A549 (cell line): Measurements from ENCODE around the gene SRGAP3. TPM values are rescaled to one million over a fixed set of nuclear protein-coding genes. Genes with fewer than 3 reads are reported as not detected.

Experiments
- ATAC-seq, 2 experiments: fragments of 200-7000 bp in 1 of 2; fragments of >200 bp in 1 of 2; cut with Nextera tagmentation in 1 of 2; cut with Tn5 transposase in 1 of 2; 3 replicates each; pipeline versions ENCODE4 v1.8.0 to v1.9.1; 2018 to 2020; ENCODE audit warnings: mild to moderate bottlenecking in 1 of 2, moderate library complexity in 1 of 2
- CTCF ChIA-PET: fragments of 300-600 bp; sonication (Branson Sonifier 250); formaldehyde crosslinking; extraction: SDS; loops from one replicate; lab custom pipeline; 2021; ENCODE audit warnings: antibody characterized with exemption, inconsistent platforms; lab: Yijun Ruan, JAX
- POLR2A ChIA-PET: fragments of 350-600 bp; formaldehyde crosslinking; extraction: SDS; loops from one replicate; lab custom pipeline; 2021; ENCODE audit warnings: antibody characterized with exemption, inconsistent platforms; lab: Yijun Ruan, JAX
- DNase-seq, 2 experiments: peaks; one replicate each; pipeline versions ENCODE4 v3.0.0 to v3.0.0-alpha.2; 2011 to 2016; ENCODE audit warnings: low read depth in 1 of 2, low spot score in 1 of 2
- FAIRE-seq: peaks from 2 replicates; lab custom pipeline; 2011; peaks lifted over from hg19 to GRCh38; lab: Jason Lieb, UNC
- H3K27ac ChIP-seq, 2 experiments: fragments of >200 bp; sonication (Bioruptor Twin); formaldehyde crosslinking; 3 replicates each; pipeline ENCODE4 v1.5.1; 2016 to 2017
- H3K4me1 ChIP-seq: fragments of >200 bp; sonication (Bioruptor Twin); formaldehyde crosslinking; 3 replicates; pipeline ENCODE4 v1.6.1; 2016
- H3K4me2 ChIP-seq: fragments of >200 bp; sonication (Bioruptor Twin); formaldehyde crosslinking; 3 replicates; pipeline ENCODE4 v1.6.1; 2016
- H3K4me3 ChIP-seq: fragments of >200 bp; sonication (Bioruptor Twin); formaldehyde crosslinking; 3 replicates; pipeline ENCODE4 v1.5.1; 2016
- H3K9me3 ChIP-seq: fragments of >200 bp; sonication (Bioruptor Twin); formaldehyde crosslinking; 3 replicates; pipeline ENCODE4 v1.6.1; 2016
- BHLHE40 ChIP-seq: IDR thresholded peaks from 2 replicates; pipeline ENCODE4 v1.6.1; 2012; ENCODE audit warnings: low read depth, low read length, inconsistent platforms
- CBX8 ChIP-seq: fragments of 200-600 bp; sonication (generic); IDR thresholded peaks from 2 replicates; pipeline ENCODE4 v1.6.1; 2016
- CEBPB ChIP-seq, 2 experiments: fragments of >200 bp in 1 of 2; sonication (Bioruptor Twin) in 1 of 2; formaldehyde crosslinking in 1 of 2; IDR thresholded peaks; 2 replicates each; pipeline ENCODE4 v1.6.1; 2012 to 2016
- EP300 ChIP-seq, 2 experiments: fragments of >200 bp; sonication (Bioruptor Twin); formaldehyde crosslinking; IDR thresholded peaks; 2 replicates in 1 of 2; 3 replicates in 1 of 2; pipeline ENCODE4 v1.6.1; 2016 to 2017
- FOSL2 ChIP-seq, 2 experiments: fragments of 450-650 bp in 1 of 2; fragments of >200 bp in 1 of 2; sonication (Bioruptor Twin) in 1 of 2; formaldehyde crosslinking; IDR thresholded peaks; 2 replicates each; pipeline versions ENCODE4 v1.5.0 to v1.6.1; 2016 to 2020; ENCODE audit warnings: mild to moderate bottlenecking in 1 of 2, moderate library complexity in 1 of 2
- FOXS1 ChIP-seq: fragments of 250-450 bp; sonication (Bioruptor Pico); IDR thresholded peaks from 2 replicates; pipeline ENCODE4 v1.5.0; 2020; ENCODE audit warnings: mild to moderate bottlenecking, moderate library complexity
- GATA3 ChIP-seq: IDR thresholded peaks from 2 replicates; pipeline ENCODE4 v1.6.1; 2012; ENCODE audit warnings: borderline replicate concordance
- HOXB5 ChIP-seq: fragments of 250-450 bp; sonication (Bioruptor Pico); IDR thresholded peaks from 2 replicates; pipeline ENCODE4 v1.5.0; 2020; ENCODE audit warnings: mild to moderate bottlenecking, moderate library complexity
- JUN ChIP-seq, 2 experiments: fragments of >200 bp; sonication (Bioruptor Twin); formaldehyde crosslinking; IDR thresholded peaks; 2 replicates in 1 of 2; 3 replicates in 1 of 2; pipeline ENCODE4 v1.6.1; 2016 to 2017
- MAFK ChIP-seq: fragments of 450-650 bp; IDR thresholded peaks from 2 replicates; pipeline ENCODE4 v1.6.1; 2014; ENCODE audit not compliant: partially characterized antibody
- NFE2L2 ChIP-seq: fragments of 150-350 bp; conservative IDR thresholded peaks from 2 replicates; pipeline ENCODE4 v1.6.1; 2014; ENCODE audit warnings: low read length
- RARB ChIP-seq: fragments of 250-450 bp; sonication (Bioruptor Pico); IDR thresholded peaks from 2 replicates; pipeline ENCODE4 v1.8.0; 2021; ENCODE audit warnings: mild to moderate bottlenecking, moderate library complexity
- SREBF2 ChIP-seq: fragments of 450-650 bp; IDR thresholded peaks from 2 replicates; pipeline ENCODE4 v1.6.1; 2014; ENCODE audit warnings: mild to moderate bottlenecking, moderate library complexity
- TFCP2L1 ChIP-seq: fragments of 250-450 bp; sonication (Bioruptor Pico); IDR thresholded peaks from 2 replicates; pipeline ENCODE4 v1.5.0; 2021; ENCODE audit warnings: mild to moderate bottlenecking
- USF2 ChIP-seq: fragments of 450-650 bp; IDR thresholded peaks from 2 replicates; pipeline ENCODE4 v1.6.1; 2014; ENCODE audit warnings: antibody characterized with exemption
- ZNF302 ChIP-seq: fragments of 250-450 bp; sonication (Bioruptor Pico); IDR thresholded peaks from 2 replicates; pipeline ENCODE4 v1.9.0; 2021; ENCODE audit warnings: inconsistent platforms, mild to moderate bottlenecking, moderate library complexity
- WGBS: methylation state at CpG from one replicate; pipeline ENCODE4 v1.1.6; 2017; ENCODE audit errors: missing lambda C conversion rate; 5-methylcytosine and 5-hydroxymethylcytosine counted together
- polyA plus RNA-seq, 4 experiments: library from polyadenylated mRNA; depleted of rRNA in 3 of 4; stranded (reverse); fragments of >200 nt; fragmentation: RNase III in 1 of 4; extraction: RNeasy Plus Mini Kit Qiagen cat#74134 plus additional on column Dnase treatment in 1 of 4; gene quantifications; 2 replicates in 3 of 4; 3 replicates in 1 of 4; pipeline ENCODE4 v1.2.3, GENCODE V29; 2011 to 2017
- TF ChIP-seq, protein P1 (sequence below): fragments of >200 bp; sonication (Bioruptor Twin); formaldehyde crosslinking; IDR thresholded peaks from 3 replicates; pipeline ENCODE4 v1.5.1; 2016
- TF ChIP-seq, protein P2 (sequence below): fragments of 200-600 bp; sonication (generic); IDR thresholded peaks from 2 replicates; pipeline ENCODE4 v1.6.1; 2016; ENCODE audit warnings: antibody characterized with exemption, mild to moderate bottlenecking, moderate library complexity

SRGAP3 gene
- polyA plus RNA-seq, 2 of the 4 experiments (the other 2 are of a cell fraction): 1.6 to 2.5 TPM

GRCh38 chr3:9161811-9162210 lies 87.6 kb downstream of the SRGAP3 start:
- TF ChIP-seq MAFK (no peak), FOXS1 (no peak), TFCP2L1 (CRISPR knock-in tag) (no peak), JUN (IDR thresholded peaks at IDR 0.05) (no peak), BHLHE40 (no peak), ZNF302 (CRISPR knock-in tag) (no peak), RARB (CRISPR knock-in tag) (no peak), HOXB5 (no peak), GATA3 (no peak), SREBF2 (no peak)
- TF ChIP-seq, protein P1, sequence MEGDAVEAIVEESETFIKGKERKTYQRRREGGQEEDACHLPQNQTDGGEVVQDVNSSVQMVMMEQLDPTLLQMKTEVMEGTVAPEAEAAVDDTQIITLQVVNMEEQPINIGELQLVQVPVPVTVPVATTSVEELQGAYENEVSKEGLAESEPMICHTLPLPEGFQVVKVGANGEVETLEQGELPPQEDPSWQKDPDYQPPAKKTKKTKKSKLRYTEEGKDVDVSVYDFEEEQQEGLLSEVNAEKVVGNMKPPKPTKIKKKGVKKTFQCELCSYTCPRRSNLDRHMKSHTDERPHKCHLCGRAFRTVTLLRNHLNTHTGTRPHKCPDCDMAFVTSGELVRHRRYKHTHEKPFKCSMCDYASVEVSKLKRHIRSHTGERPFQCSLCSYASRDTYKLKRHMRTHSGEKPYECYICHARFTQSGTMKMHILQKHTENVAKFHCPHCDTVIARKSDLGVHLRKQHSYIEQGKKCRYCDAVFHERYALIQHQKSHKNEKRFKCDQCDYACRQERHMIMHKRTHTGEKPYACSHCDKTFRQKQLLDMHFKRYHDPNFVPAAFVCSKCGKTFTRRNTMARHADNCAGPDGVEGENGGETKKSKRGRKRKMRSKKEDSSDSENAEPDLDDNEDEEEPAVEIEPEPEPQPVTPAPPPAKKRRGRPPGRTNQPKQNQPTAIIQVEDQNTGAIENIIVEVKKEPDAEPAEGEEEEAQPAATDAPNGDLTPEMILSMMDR: no peak
- Histone ChIP-seq H3K4me1 (no peaks in the 10 kb centered on the region), H3K27ac (no peak overlapping the region), H3K4me3 (no peak overlapping the region), H3K4me2 (no peak overlapping the region), H3K9me3 (no peaks in the 10 kb centered on the region)
- ChIA-PET POLR2A (no interaction called here), CTCF (no interaction called here)
- WGBS: 95% methylated on average over 1 of the region's 1 CpG
- FAIRE-seq (no peak), DNase-seq (no peak), ATAC-seq (no peak)

- Histone ChIP-seq H3K4me2 (no peak overlapping the region), H3K4me1 (no peaks in the 10 kb centered on the region), H3K4me3 (no peak overlapping the region), H3K27ac (no peak overlapping the region), H3K9me3 (no peaks in the 10 kb centered on the region)
- DNase-seq (no peak), FAIRE-seq (no peak), ATAC-seq (no peak)
- ChIA-PET CTCF (no interaction called here), POLR2A (no interaction called here)
- 64% methylated on average over 4 of the region's 4 CpGs for WGBS
- no peak for TF ChIP-seq BHLHE40
- TF ChIP-seq, protein P2, sequence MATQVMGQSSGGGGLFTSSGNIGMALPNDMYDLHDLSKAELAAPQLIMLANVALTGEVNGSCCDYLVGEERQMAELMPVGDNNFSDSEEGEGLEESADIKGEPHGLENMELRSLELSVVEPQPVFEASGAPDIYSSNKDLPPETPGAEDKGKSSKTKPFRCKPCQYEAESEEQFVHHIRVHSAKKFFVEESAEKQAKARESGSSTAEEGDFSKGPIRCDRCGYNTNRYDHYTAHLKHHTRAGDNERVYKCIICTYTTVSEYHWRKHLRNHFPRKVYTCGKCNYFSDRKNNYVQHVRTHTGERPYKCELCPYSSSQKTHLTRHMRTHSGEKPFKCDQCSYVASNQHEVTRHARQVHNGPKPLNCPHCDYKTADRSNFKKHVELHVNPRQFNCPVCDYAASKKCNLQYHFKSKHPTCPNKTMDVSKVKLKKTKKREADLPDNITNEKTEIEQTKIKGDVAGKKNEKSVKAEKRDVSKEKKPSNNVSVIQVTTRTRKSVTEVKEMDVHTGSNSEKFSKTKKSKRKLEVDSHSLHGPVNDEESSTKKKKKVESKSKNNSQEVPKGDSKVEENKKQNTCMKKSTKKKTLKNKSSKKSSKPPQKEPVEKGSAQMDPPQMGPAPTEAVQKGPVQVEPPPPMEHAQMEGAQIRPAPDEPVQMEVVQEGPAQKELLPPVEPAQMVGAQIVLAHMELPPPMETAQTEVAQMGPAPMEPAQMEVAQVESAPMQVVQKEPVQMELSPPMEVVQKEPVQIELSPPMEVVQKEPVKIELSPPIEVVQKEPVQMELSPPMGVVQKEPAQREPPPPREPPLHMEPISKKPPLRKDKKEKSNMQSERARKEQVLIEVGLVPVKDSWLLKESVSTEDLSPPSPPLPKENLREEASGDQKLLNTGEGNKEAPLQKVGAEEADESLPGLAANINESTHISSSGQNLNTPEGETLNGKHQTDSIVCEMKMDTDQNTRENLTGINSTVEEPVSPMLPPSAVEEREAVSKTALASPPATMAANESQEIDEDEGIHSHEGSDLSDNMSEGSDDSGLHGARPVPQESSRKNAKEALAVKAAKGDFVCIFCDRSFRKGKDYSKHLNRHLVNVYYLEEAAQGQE: no peak
- peak; percentile 26; the same call in 1 of the 2 replicates for TF ChIP-seq USF2
- no peak for TF ChIP-seq ZNF302 (CRISPR knock-in tag)
- TF ChIP-seq, all 56 proteins: peak for 1
These were observed 88.1 kb downstream of the SRGAP3 start for GRCh38 chr3:9161298-9161697.

GRCh38 chr3:9158865-9159630 lies 90.4 kb downstream of the SRGAP3 start:
- no peak for ATAC-seq
- Histone ChIP-seq H3K4me3 (no peak overlapping the region), H3K4me2 (no peak overlapping the region), H3K4me1 (no peaks in the 10 kb centered on the region), H3K27ac (no peak overlapping the region)
- TF ChIP-seq CBX8 (no peak), BHLHE40 (no peak), NFE2L2 (no peak), CEBPB (IDR thresholded peaks at IDR 0.05) (no peak), HOXB5 (no peak), EP300 (IDR thresholded peaks at IDR 0.05) (no peak), FOSL2 (IDR thresholded peaks at IDR 0.05) (no peak), FOSL2 (CRISPR knock-in tag; IDR thresholded peaks at IDR 0.05) (no peak)
- TF ChIP-seq, all 56 proteins: peak for 0
- no peak for DNase-seq
- FAIRE-seq: no peak
- H3K9me3 ChIP-seq: no peaks in the 10 kb centered on the region
- ChIA-PET CTCF (interaction anchor here (0.5 to 1.2 kb wide), 3 partner anchors 12 to 144 kb away, joined by 3 to 5 read pairs (median 3); no protein-coding TSS in a partner anchor), POLR2A (no interaction called here)
- 84% methylated on average over 12 of the region's 13 CpGs for WGBS
